ENCODE results near the gene LRRC61. TPM values are rescaled to one million over a fixed set of nuclear protein-coding genes. Genes with fewer than 3 reads are reported as not detected.
"Not testable (repeated sequence)": the region's sequence is repeated elsewhere in the genome, so short reads cannot be mapped to it uniquely, and the experiment has no call there.

LRRC61 gene, protein sequence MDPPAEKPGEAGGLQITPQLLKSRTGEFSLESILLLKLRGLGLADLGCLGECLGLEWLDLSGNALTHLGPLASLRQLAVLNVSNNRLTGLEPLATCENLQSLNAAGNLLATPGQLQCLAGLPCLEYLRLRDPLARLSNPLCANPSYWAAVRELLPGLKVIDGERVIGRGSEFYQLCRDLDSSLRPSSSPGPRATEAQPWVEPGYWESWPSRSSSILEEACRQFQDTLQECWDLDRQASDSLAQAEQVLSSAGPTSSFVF
- total RNA-seq, result 10.2 TPM
- long read RNA-seq, transcript LRRC61-203 (3 exons, 667 nt), result major isoform, 13 of 28 reads
- long read RNA-seq, transcript LRRC61-202 (3 exons, 1,877 nt), result minor isoform, 11 of 28 reads
- long read RNA-seq, partial matches to known transcripts, result 0 of 28 reads
- long read RNA-seq, other reads (novel, unspliced or antisense), result 3 of 28 reads

DNA sequence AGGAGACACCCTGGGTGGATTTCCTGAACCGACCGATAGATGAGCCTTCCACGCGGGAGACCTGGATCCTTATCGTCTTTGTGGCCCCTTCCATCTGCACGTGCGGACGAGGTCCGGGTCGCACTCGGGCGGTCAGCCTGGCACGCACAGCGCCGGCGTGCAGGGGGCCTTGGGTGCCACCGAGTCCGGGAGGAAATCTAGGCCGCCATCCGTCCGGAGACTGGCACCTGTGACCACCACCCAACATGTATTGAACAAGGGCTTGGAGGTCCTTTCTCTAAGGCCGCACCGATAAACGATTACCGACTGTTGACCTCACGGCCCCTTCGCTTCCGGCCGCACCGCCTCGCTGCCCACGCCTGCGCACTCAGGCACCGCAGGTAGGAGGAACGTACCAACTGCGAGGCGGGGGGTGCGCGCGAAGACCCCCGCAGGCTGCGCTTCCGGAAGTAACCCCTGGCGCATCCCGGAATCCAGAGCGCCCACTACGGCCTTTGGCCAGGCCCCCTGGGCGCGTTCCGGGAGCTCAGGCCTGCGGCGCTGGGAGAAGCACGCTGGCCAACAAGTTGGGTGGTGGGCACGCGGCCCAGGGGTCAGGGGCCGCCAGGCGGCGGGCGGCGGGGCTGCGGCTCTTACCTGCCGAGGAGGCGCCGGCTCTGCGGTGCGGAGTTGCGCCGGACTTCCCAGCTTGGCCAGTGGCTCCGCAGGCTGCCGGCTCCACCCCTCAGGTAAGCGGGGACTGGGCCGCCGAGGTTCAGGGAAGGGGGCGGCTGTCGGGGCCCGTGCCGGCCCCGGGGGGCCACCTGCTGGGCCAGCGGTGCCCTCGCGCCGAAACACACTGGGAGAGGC, at the start of gene LRRC61, which contains the start of gene ACTR3C:
Gene LRRC61 (plus strand): TSS at position 523 of the 849 bp plus-strand sequence. CDS start 13,507 bp downstream, outside the sequence.
Gene ACTR3C (minus strand): TSS at position 713 of the 849 bp plus-strand sequence. CDS start 28,249 bp downstream, outside the sequence.
- peak; percentile 88 for DNase-seq
- Histone ChIP-seq H3K36me3 (peaks cover 13% of the 10 kb centered on the region), H3K9me3 (no peaks in the 10 kb centered on the region), H3K4me1 (peaks cover 22% of the 10 kb centered on the region), H3K27ac (peak within 1 kb of the TSS; percentile 92), H3K27me3 (no peaks in the 10 kb centered on the region), H3K4me3 (peak within 1 kb of the TSS; percentile 64)
- peak; percentile 85 for ATAC-seq
- TF ChIP-seq CTCF (IDR thresholded peaks at IDR 0.05), result peak; percentile 36
- intact Hi-C loops (cut with DNase I), result no loop called here

- peak; percentile 82 for TF ChIP-seq CTCF (IDR thresholded peaks at IDR 0.05)
- H3K4me3 ChIP-seq; H3K36me3 ChIP-seq; intact Hi-C loops (cut with DNase I); H3K27ac ChIP-seq; H3K9me3 ChIP-seq; DNase-seq; H3K27me3 ChIP-seq; H3K4me1 ChIP-seq: not testable (repeated sequence)
- ATAC-seq, result peak; percentile 84
These were observed 46.9 kb upstream of the LRRC61 start for GRCh38 chr7:150276132-150276695.

GRCh38 chr7:150278383-150278782, 44.8 kb upstream of the LRRC61 start:
- ATAC-seq; intact Hi-C loops (cut with DNase I); H3K4me1 ChIP-seq; H3K9me3 ChIP-seq; H3K27ac ChIP-seq; H3K4me3 ChIP-seq; DNase-seq; H3K27me3 ChIP-seq; H3K36me3 ChIP-seq: not testable (repeated sequence)

DNA sequence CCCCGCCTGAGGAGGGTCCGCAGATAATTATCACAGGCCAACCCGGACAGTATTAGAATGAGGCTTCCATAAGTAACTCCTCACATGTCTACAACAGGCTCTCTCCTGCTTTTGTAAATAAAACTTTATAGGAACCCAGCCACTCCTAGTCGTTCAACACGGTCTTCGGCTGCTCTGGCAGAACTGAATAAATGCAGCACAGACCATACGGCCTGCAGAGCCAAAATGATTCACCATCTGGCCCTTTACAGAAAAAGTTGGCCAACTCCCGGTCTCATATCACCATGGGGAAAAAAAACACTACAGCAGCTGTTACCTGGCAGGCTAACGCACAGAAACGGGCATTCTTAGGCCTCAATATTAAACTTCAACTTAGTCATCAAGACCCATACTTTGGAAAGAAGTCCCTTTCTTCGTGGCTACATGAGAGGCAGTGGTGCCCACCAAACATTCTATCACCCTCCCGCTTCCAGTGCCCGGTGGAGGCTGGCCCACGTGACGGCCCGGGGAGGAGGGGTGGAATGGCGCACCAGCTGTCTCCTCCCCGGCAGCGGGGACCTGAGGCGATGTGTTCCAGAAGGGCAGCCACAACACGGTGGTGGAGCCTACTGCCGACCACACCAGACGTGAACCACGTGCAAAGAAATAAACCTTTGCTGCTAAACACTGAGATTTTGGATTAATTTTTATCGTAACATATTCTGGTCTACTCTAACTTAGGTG, 41.3 kb upstream of the LRRC61 start:
- H3K36me3 ChIP-seq; H3K4me3 ChIP-seq; H3K27ac ChIP-seq; H3K9me3 ChIP-seq; intact Hi-C loops (cut with DNase I); H3K27me3 ChIP-seq; H3K4me1 ChIP-seq; ATAC-seq; DNase-seq: not testable (repeated sequence)

GRCh38 chr7:150283111-150283510, 40.0 kb upstream of the LRRC61 start:
- DNase-seq; ATAC-seq; H3K36me3 ChIP-seq; H3K4me1 ChIP-seq; H3K4me3 ChIP-seq; H3K27ac ChIP-seq; intact Hi-C loops (cut with DNase I); H3K9me3 ChIP-seq; H3K27me3 ChIP-seq: not testable (repeated sequence)

- intact Hi-C loops (cut with DNase I); H3K4me1 ChIP-seq; H3K9me3 ChIP-seq; H3K4me3 ChIP-seq; ATAC-seq; H3K36me3 ChIP-seq; DNase-seq; H3K27me3 ChIP-seq; H3K27ac ChIP-seq: not testable (repeated sequence)
These were observed 39.5 kb upstream of the LRRC61 start for GRCh38 chr7:150283608-150284007.
